NCI-H2227 treated with DMSO at 0.1 percent for 48 hours (cell line): ENCODE data around the gene PEPD.

Experiments used
- DNase-seq: peaks from one replicate; lab custom pipeline; 2025; lab: John Stamatoyannopoulos, UW

PEPD gene

GRCh38 chr19:33394723-33395560, 126.6 kb downstream of the PEPD start:
- DNase-seq: no peak

DNA sequence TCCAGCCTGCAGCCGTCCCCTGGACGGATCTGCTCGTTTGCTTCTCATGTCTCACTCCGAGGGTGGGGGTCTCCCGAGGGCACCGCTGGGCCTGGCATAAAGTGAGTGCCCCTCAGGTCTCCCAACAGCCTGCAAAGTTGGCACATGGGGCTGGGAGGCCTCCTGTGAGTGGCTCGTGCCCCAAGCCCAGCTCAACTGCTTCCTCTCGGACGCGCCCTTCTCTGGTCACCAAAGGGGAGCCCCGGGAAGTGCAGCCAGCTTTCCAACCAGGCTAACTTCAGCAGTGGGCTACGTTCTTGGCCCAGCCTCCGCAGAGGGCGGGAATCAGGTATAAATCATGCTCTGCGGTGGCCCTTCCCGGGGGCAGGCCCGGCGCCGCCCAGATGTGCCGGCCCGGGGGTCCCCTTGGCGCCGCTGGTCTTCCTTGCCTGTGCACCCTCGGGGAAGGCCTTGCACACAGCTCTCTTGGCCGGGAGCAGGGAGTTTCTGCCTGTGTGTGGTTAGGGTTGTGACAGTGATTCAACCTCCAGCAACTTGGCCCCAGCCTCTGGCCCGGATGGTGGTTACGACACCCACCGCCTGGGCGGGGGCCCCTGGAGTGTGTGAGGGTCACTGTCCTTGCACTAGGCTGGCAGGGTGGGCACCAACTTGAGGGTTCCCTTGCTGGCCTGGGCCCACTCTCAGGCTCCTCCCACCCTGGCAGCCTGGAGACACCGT, 127.4 kb downstream of the PEPD start:
- no peak for DNase-seq

DNA sequence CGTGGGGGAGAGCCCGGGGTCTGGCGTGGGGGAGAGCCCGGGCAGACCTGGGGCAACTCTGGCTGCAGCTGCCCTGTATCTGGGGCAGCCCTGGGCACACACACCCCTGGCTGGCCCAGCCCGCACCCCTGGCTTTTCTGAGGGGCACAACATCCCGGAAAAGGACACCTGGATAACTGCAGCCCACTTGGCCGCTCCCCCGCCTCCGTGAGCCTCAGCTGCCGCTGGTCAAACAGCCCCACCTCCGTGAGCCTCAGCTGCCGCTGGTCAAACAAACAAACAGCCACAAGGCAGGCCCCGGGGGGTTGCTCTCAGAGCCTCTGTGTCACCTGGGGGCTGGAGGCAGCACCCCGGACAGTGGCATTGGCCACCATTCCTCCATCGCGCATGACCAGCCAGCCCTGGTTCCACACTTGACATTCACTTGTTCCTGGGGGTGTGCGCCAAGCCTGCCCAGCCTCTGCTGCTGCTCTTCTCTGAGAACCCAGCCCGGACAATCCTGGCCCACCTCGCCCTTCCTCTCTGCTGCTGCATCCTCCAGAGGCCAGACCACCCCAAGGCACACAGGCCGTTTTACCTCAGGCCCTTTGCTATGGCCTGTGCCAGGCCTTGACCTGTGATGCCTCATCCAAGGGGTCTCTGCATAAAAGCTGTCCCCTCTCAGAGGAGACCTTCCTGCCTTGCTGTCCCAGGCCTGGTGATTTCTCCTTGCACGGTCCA, 128.1 kb downstream of the PEPD start:
- DNase-seq: no peak

GRCh38 chr19:33392341-33393285, 129.0 kb downstream of the PEPD start:
- DNase-seq: peak; percentile 58

GRCh38 chr19:33391631-33392249, 129.9 kb downstream of the PEPD start:
- no peak for DNase-seq

GRCh38 chr19:33390908-33391630, 130.5 kb downstream of the PEPD start:
- DNase-seq: no peak

- DNase-seq: no peak
Observed at GRCh38 chr19:33390101-33390907, 131.3 kb downstream of the PEPD start.

GRCh38 chr19:33389421-33390100, 132.0 kb downstream of the PEPD start:
- no peak for DNase-seq

DNA sequence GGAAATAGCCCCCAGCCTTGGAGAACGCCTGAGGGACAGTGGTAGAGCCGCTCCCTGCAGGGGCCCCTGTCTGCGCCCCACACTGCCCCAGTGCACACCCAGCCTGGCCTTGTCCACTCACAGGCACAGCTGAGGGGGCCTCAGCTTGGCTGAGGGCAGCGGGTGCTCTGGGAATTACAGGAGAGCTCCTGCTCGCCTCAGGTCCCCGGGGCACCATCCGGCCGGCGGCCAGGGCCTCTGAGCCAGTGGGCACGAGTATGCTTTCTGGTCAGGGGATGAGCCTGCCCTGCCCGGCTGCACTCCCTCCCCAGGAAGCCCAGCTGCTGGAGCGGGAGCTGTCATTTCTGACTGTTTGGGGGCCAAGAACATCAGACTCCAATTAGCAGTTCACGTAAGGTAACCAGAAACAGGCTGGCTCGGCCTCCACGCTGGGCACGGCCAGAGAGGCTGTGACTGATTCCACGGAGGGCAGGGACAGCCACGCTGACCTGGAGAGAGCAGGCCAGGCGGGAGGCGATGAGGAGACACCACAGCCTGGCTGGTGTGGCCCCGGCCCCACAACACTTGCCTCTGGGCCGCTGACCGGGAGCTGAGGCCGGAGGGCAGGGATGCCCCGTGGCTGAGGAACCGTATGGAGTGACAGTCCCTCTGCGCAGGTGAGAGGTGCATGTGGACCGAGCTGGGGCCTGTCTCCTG, 132.7 kb downstream of the PEPD start:
- DNase-seq: no peak

GRCh38 chr19:33388231-33388724, 133.3 kb downstream of the PEPD start:
- DNase-seq: no peak

DNA sequence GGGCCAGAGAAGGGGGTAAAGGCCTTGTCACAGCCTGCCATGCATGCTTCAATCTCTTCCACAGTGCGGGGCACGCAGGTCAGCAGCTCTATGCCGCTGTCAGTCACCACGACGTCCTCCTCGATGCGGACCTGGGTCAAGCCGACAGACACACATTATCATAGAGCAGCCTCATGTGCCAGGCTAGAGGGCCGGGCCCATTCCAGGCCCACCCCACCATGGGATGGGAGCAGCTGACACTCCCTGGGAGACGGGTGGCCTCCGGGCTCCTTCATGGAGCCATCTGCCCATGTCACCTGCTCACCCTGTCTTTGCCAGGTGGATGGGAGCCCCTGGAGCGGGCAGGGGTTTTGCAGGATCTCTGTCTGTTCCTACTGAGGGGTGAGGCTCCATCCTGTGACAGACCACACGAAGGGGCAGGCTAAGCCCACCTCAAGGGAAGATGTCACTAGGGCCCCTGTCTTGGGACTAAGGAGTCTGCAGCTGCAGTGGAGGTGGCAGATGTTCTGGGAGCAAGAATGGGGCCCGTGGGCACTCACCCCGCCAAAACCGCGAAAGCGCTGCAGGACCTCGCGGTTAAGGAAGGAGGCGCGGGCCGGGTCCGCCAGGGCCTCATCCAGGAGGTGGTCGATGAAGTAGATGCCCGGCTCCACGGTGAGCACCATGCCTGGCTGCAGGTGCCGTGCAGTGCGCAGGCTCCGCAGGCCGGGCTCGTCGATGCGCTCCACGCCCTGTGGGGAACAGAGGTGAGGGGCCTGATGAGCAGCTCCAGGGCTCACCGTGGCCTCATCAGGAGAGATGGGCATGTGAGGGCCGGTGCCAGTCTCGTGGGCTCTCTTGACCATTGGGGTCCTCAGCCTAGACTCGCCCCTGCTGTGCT, 134.0 kb downstream of the PEPD start:
- no peak for DNase-seq

GRCh38 chr19:33386361-33386858, 135.2 kb downstream of the PEPD start:
- DNase-seq: no peak

GRCh38 chr19:33385956-33386355, 135.6 kb downstream of the PEPD start:
- DNase-seq: no peak

GRCh38 chr19:33384983-33385382, 136.6 kb downstream of the PEPD start:
- DNase-seq: no peak

- no peak for DNase-seq
Observed at GRCh38 chr19:33383720-33384292, 137.8 kb downstream of the PEPD start.

DNA sequence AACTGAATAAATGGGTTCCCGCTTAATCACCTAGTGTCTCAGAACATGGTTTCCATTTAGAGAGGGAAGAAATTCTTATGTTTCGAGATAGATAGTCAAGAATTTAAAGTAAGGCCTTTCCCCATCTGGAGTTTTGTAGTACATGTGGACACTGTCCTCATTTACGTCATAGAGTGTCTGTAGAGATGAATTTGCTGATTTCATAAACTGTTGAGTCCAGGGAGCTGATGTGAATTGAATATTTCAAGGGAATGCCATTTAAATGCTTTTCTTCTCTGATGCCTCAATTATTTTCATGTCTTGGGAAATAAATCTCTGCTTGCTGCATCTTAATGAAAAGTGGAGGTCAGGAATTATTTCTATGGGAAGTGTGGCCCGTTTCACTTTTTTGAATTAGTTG, 138.6 kb downstream of the PEPD start:
- DNase-seq: no peak

DNA sequence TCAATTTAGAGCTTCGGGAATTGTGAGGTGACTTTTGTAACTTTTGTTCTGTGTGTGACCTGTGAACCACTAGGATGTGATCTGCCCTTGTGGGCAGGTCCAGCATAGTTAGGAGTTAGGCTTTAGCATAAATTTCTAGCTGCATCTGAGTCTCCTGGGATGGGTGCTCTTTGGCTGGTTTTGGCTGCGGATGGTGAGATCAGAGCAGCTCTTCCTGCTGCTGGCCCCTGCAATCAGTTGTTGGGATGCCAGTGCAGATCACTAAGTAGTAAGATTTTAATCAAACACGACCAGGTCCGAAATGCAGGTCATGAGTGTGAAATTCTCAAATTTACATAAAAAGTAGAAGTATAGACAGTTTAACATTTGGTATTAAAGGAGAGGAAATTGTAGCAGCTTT, 139.6 kb downstream of the PEPD start:
- DNase-seq: no peak
